K562 (cell line): Measurements from ENCODE around the gene GJC2. TPM values are rescaled to one million over a fixed set of nuclear protein-coding genes. Genes with fewer than 3 reads are reported as not detected.
A peak's percentile ranks its signal among the peaks of the same experiment; 100 is the strongest.

ENCODE experiments used
- FOXA1 ChIP-seq: fragments of 450-650 bp; IDR thresholded peaks from 2 replicates; pipeline ENCODE4 v1.6.1; 2016; ENCODE audit warnings: mild to moderate bottlenecking, borderline replicate concordance
- GTF2A2 ChIP-seq: IDR thresholded peaks from 2 replicates; pipeline ENCODE4 v1.6.1; 2016; ENCODE audit warnings: mild to moderate bottlenecking, missing genetic modification characterization, missing compliant biosample characterization
- IRF1 ChIP-seq: sonication (generic); formaldehyde crosslinking; IDR thresholded peaks from 2 replicates; pipeline ENCODE4 v1.8.0; 2022; ENCODE audit warnings: missing genetic modification reagents, mild to moderate bottlenecking, borderline replicate concordance
- IRF9 ChIP-seq: fragments of 450-650 bp; IDR thresholded peaks from 2 replicates; pipeline ENCODE4 v1.6.1; 2016; ENCODE audit warnings: missing biosample characterization, missing genetic modification characterization
- NKRF ChIP-seq: fragments of 450-650 bp; IDR thresholded peaks from 2 replicates; pipeline ENCODE4 v1.6.1; 2016; ENCODE audit warnings: borderline replicate concordance
- NONO ChIP-seq, 2 experiments: fragments of 200-400 bp in 1 of 2; fragments of 450-650 bp in 1 of 2; formaldehyde crosslinking in 1 of 2; IDR thresholded peaks; 2 replicates each; pipeline ENCODE4 v1.6.1; 2017; ENCODE audit warnings: low read depth in 2 of 2, mild to moderate bottlenecking in 2 of 2, moderate library complexity in 2 of 2, low read length in 1 of 2
- RBM39 ChIP-seq: fragments of 200-400 bp; formaldehyde crosslinking; optimal IDR thresholded peaks from 2 replicates; pipeline ENCODE3; 2018; ENCODE audit warnings: low read depth, low read length
- RFX5 ChIP-seq: IDR thresholded peaks from 2 replicates; pipeline ENCODE4 v1.6.1; 2011; ENCODE audit warnings: low read depth, mild to moderate bottlenecking, improper control_type of control experiment, low read length
- SMC3 ChIP-seq: conservative IDR thresholded peaks from 2 replicates; pipeline ENCODE4 v1.6.1; 2011; ENCODE audit warnings: low read depth, low read length, improper control_type of control experiment; ENCODE audit not compliant: insufficient read depth
- ZBTB33 ChIP-seq: sonication (generic); formaldehyde crosslinking; IDR thresholded peaks from 2 replicates; pipeline ENCODE4 v1.8.1; 2023; ENCODE audit warnings: mild to moderate bottlenecking, missing genetic modification reagents
- ZBTB49 ChIP-seq: sonication (generic); formaldehyde crosslinking; IDR thresholded peaks from 2 replicates; pipeline ENCODE4 v1.8.0; 2022; ENCODE audit warnings: missing genetic modification reagents, mild to moderate bottlenecking, borderline replicate concordance
- ZFP91 ChIP-seq: sonication (generic); formaldehyde crosslinking; IDR thresholded peaks from 2 replicates; pipeline ENCODE4 v1.8.0; 2022; ENCODE audit warnings: mild to moderate bottlenecking, missing genetic modification reagents
- ZNF174 ChIP-seq: fragments of 250-450 bp; sonication (Bioruptor Pico); IDR thresholded peaks from 2 replicates; pipeline ENCODE4 v1.4.0; 2020; ENCODE audit warnings: mild to moderate bottlenecking
- polyA plus RNA-seq, 8 experiments: library from polyadenylated mRNA; depleted of rRNA in 4 of 8; stranded (reverse) in 5 of 8; unstranded in 3 of 8; fragments of >200 nt; fragmentation: Nextera tagmentation in 2 of 8; fragmentation: Illumina TruSeq in 1 of 8; extraction: Ambion mirVana in 2 of 8; extraction: Trizol in 1 of 8; gene quantifications; 2 replicates each; pipeline versions ENCODE4 v1.2.1 to v1.2.3, GENCODE V29; 2011 to 2014; ENCODE audit warnings: inconsistent platforms in 1 of 8, missing spikeins in 1 of 8
- total RNA-seq, 7 experiments: library from RNA; depleted of rRNA in 6 of 7; stranded (reverse); fragments of >200 nt in 6 of 7; fragmentation: Illumina TruSeq in 2 of 7; extraction: Trizol in 2 of 7; gene quantifications; 2 replicates each; pipeline versions ENCODE4 v1.2.1 to v1.2.3, GENCODE V29; 2011 to 2021; ENCODE audit warnings: low replicate concordance in 1 of 7

The GJC2 gene
- total and polyA plus RNA-seq, 9 of the 15 experiments (the other 6 are each of a cell fraction or from before 2014, with no cell fraction given), result 0.03 to 0.62 (median 0.11) TPM; not detected in 2

GRCh38 chr1:228166170-228166936 is 16.6 kb downstream of the GJC2 start (continued):
- TF ChIP-seq IRF9 (tag), result no peak
- TF ChIP-seq NKRF, result 0 out of 2 replicates have a peak, but pooled peaks have one; percentile 62
- no peak for TF ChIP-seq ZBTB49 (CRISPR knock-in tag)
- TF ChIP-seq RFX5, result no peak
- no peak for TF ChIP-seq IRF1 (CRISPR knock-in tag)
- TF ChIP-seq GTF2A2 (tag), result no peak
- TF ChIP-seq SMC3, result peak; percentile 27; the same call in 1 of the 2 replicates
- no peak for TF ChIP-seq ZFP91 (CRISPR knock-in tag)
- peak in 1 of 2 experiments; percentile 96; a peak in 2 of 4 replicates for TF ChIP-seq NONO (IDR thresholded peaks at IDR 0.05; ENCODE audit: low read depth in 2 of 2, low read length in 1 of 2)
- no peak for TF ChIP-seq FOXA1
- no peak for TF ChIP-seq ZNF174
- TF ChIP-seq ZBTB33 (CRISPR knock-in tag), result peak; percentile 90
- no peak for TF ChIP-seq RBM39
